CD14-positive monocyte (primary cell): ENCODE data around the gene TRAPPC8. TPM values are rescaled to one million over a fixed set of nuclear protein-coding genes. Genes with fewer than 3 reads are reported as not detected.
"Not testable (repeated sequence)": the region's sequence is repeated elsewhere in the genome, so short reads cannot be mapped to it uniquely, and the experiment has no call there.

Experiments used
- DNase-seq, 3 donors: peaks; one replicate each; pipeline ENCODE4 v3.0.0-alpha.2; 2011 to 2022
- H2AFZ ChIP-seq: 2 replicates; pipeline ENCODE4 v1.6.0; 2012; ENCODE audit warnings: mild to moderate bottlenecking, low read depth, low read length, inconsistent platforms; ENCODE audit not compliant: insufficient read depth, poor library complexity, severe bottlenecking
- H3K27ac ChIP-seq, 2 donors: 1 replicate in 1 of 2; 2 replicates in 1 of 2; pipeline ENCODE4 v1.5.1; 2012 to 2013; ENCODE audit warnings: low read length in 2 of 2, control low read depth in 1 of 2, inconsistent platforms in 1 of 2, low read depth in 1 of 2, mild to moderate bottlenecking in 1 of 2
- H3K27me3 ChIP-seq, 2 donors: one replicate each; pipeline versions ENCODE4 v1.6.0 to v1.6.1; 2011 to 2013; ENCODE audit warnings: low read length in 2 of 2; ENCODE audit not compliant: control insufficient read depth in 2 of 2, insufficient read depth in 2 of 2
- H3K36me3 ChIP-seq, 2 donors: replicated peaks in 1 of 2; 1 replicate in 1 of 2; 2 replicates in 1 of 2; pipeline versions ENCODE4 v1.5.1 to v1.6.1; 2012 to 2013; ENCODE audit warnings: low read length in 2 of 2, control low read depth in 1 of 2, inconsistent platforms in 1 of 2, mild to moderate bottlenecking in 1 of 2; ENCODE audit not compliant: insufficient read depth in 2 of 2, control insufficient read depth in 1 of 2
- H3K4me1 ChIP-seq, 2 donors: 1 replicate in 1 of 2; 2 replicates in 1 of 2; pipeline versions ENCODE4 v1.5.1 to v1.6.1; 2012 to 2013; ENCODE audit warnings: low read length in 2 of 2, control low read depth in 1 of 2, inconsistent platforms in 1 of 2, mild to moderate bottlenecking in 1 of 2, moderate library complexity in 1 of 2; ENCODE audit not compliant: insufficient read depth in 2 of 2, control insufficient read depth in 1 of 2
- H3K4me2 ChIP-seq: replicated peaks from 2 replicates; pipeline ENCODE3; 2012; ENCODE audit warnings: low read length, moderate library complexity, mild to moderate bottlenecking; ENCODE audit not compliant: poor library complexity, severe bottlenecking; ENCODE audit errors: extremely low read depth
- H3K4me3 ChIP-seq, 3 experiments: fragments of 200-600 bp in 1 of 3; sonication (generic) in 1 of 3; replicated peaks in 1 of 3; 1 replicate in 2 of 3; 2 replicates in 1 of 3; pipeline ENCODE4 v1.5.1; 2011 to 2013; ENCODE audit warnings: low read length in 3 of 3, mild to moderate bottlenecking in 3 of 3, control low read depth in 2 of 3, low read depth in 2 of 3, inconsistent platforms in 1 of 3, moderate library complexity in 1 of 3
- H3K79me2 ChIP-seq: 2 replicates; pipeline ENCODE4 v1.6.0; 2012; ENCODE audit warnings: mild to moderate bottlenecking, control low read depth, inconsistent platforms, low read length, moderate library complexity; ENCODE audit not compliant: insufficient read depth
- H3K9ac ChIP-seq: 2 replicates; pipeline ENCODE4 v1.6.0; 2017; ENCODE audit warnings: low read length, mild to moderate bottlenecking; ENCODE audit not compliant: insufficient read depth, poor library complexity, severe bottlenecking
- H3K9me3 ChIP-seq, 2 donors: replicated peaks in 1 of 2; 1 replicate in 1 of 2; 2 replicates in 1 of 2; pipeline versions ENCODE4 v1.5.1 to v1.6.1; 2012 to 2013; ENCODE audit warnings: low read length in 2 of 2, control low read depth in 1 of 2; ENCODE audit not compliant: control insufficient read depth in 1 of 2, insufficient read depth in 1 of 2
- H4K20me1 ChIP-seq: 2 replicates; pipeline ENCODE4 v1.6.0; 2012; ENCODE audit warnings: mild to moderate bottlenecking, low read length, control low read depth, moderate library complexity; ENCODE audit not compliant: insufficient read depth
- H3K27ac Mint-ChIP-seq, 7 donors: one replicate each; pipeline ENCODE4 v1.8.0; 2020; ENCODE audit warnings: mild to moderate bottlenecking in 7 of 7, mixed read lengths in 7 of 7, moderate library complexity in 6 of 7, inconsistent platforms in 2 of 7
- H3K27me3 Mint-ChIP-seq, 3 donors: one replicate each; pipeline ENCODE4 v1.8.0; 2021 to 2022; ENCODE audit warnings: low read depth in 3 of 3, mild to moderate bottlenecking in 3 of 3, mixed read lengths in 3 of 3, moderate library complexity in 3 of 3, inconsistent platforms in 1 of 3
- H3K36me3 Mint-ChIP-seq, 2 donors: one replicate each; pipeline ENCODE4 v1.8.0; 2020; ENCODE audit warnings: mixed read lengths in 2 of 2, inconsistent platforms in 1 of 2, mild to moderate bottlenecking in 1 of 2
- H3K4me1 Mint-ChIP-seq: one replicate; pipeline ENCODE4 v1.8.0; 2020; ENCODE audit warnings: mild to moderate bottlenecking, mixed read lengths
- H3K4me3 Mint-ChIP-seq, 2 donors: one replicate each; pipeline ENCODE4 v1.8.0; 2020; ENCODE audit warnings: mild to moderate bottlenecking in 2 of 2, mixed read lengths in 2 of 2, moderate library complexity in 1 of 2
- H3K9me3 Mint-ChIP-seq, 7 donors: one replicate each; pipeline ENCODE4 v1.8.0; 2020 to 2022; ENCODE audit warnings: mixed read lengths in 7 of 7, mild to moderate bottlenecking in 6 of 7, moderate library complexity in 6 of 7, inconsistent platforms in 2 of 7
- WGBS: methylation state at CpG from one replicate; pipeline ENCODE4 v1.1.5; 2013; ENCODE audit warnings: missing lambda C conversion rate; ENCODE audit not compliant: insufficient coverage; 5-methylcytosine and 5-hydroxymethylcytosine counted together
- intact Hi-C, 2 donors: fragments of 100-400 bp; cut with micrococcal nuclease; formaldehyde crosslinking; loops; one replicate each; pipeline versions ENCODE4 v1.15.0 to v1.15.1; 2023
- polyA plus RNA-seq, 3 donors: library from polyadenylated mRNA; depleted of rRNA in 1 of 3; unstranded in 2 of 3; stranded (reverse) in 1 of 3; fragments of 300-500 nt in 2 of 3; fragments of >200 nt in 1 of 3; fragmentation: Illumina TruSeq in 2 of 3; gene quantifications; 1 replicate in 2 of 3; 2 replicates in 1 of 3; pipeline ENCODE4 v1.2.3, GENCODE V29; 2012 to 2021
- TF ChIP-seq, protein P1 (sequence below): fragments of 200-600 bp; IDR thresholded peaks from one replicate; pipeline ENCODE4 v1.8.0; 2022; ENCODE audit warnings: antibody characterized with exemption, mild to moderate bottlenecking

The TRAPPC8 gene
- polyA plus RNA-seq, 3 donors = 16.2 to 52.7 (median 22.1) TPM

DNA sequence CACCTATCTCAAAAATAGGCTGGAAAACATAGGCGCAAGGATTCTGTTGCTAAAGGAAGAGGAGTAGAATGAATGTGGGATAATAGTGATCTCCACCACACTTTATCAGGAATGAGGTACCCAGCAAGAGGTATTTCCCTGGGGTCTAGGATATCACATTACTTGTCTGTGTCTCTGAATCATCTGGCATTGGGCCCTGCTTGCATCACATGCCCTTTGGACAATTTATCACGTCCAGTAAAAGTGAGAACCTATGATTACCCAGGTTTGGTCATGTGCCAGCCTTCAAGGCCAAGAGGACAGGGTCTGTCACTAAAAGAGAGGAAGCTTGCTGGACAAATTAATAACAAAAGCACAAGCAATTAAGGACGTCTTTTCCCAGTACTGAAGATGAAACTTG is 11.4 kb upstream of the TRAPPC8 start:
- H3K9ac ChIP-seq = no peak overlapping the region
- intact Hi-C loops = no loop called here
- no peaks in the 10 kb centered on the region for H3K79me2 ChIP-seq
- H3K4me2 ChIP-seq = no peak overlapping the region
- H2AFZ ChIP-seq = no peak overlapping the region
- no peaks in the 10 kb centered on the region for H4K20me1 ChIP-seq
- 52% methylated on average over 2 of the region's 3 CpGs for WGBS
- TF ChIP-seq, protein P1, sequence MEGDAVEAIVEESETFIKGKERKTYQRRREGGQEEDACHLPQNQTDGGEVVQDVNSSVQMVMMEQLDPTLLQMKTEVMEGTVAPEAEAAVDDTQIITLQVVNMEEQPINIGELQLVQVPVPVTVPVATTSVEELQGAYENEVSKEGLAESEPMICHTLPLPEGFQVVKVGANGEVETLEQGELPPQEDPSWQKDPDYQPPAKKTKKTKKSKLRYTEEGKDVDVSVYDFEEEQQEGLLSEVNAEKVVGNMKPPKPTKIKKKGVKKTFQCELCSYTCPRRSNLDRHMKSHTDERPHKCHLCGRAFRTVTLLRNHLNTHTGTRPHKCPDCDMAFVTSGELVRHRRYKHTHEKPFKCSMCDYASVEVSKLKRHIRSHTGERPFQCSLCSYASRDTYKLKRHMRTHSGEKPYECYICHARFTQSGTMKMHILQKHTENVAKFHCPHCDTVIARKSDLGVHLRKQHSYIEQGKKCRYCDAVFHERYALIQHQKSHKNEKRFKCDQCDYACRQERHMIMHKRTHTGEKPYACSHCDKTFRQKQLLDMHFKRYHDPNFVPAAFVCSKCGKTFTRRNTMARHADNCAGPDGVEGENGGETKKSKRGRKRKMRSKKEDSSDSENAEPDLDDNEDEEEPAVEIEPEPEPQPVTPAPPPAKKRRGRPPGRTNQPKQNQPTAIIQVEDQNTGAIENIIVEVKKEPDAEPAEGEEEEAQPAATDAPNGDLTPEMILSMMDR = no peak
- Mint-ChIP-seq H3K4me1 (no peaks in the 10 kb centered on the region), H3K36me3 (no peaks in the 10 kb centered on the region), H3K4me3 (no peak overlapping the region), H3K9me3 (peaks cover 0 to 3% (median 0%) of the 10 kb centered on the region in 7 donors), H3K27ac (no peak overlapping the region), H3K27me3 (peaks cover 0 to 3% (median 0%) of the 10 kb centered on the region in 3 donors)
- H3K9me3 ChIP-seq = no peaks in the 10 kb centered on the region
- H3K4me3 ChIP-seq = no peak overlapping the region
- no peaks in the 10 kb centered on the region for H3K36me3 ChIP-seq
- DNase-seq = no peak
- H3K27ac ChIP-seq = no peak overlapping the region
- no peaks in the 10 kb centered on the region for H3K27me3 ChIP-seq
- H3K4me1 ChIP-seq = no peaks in the 10 kb centered on the region

DNA sequence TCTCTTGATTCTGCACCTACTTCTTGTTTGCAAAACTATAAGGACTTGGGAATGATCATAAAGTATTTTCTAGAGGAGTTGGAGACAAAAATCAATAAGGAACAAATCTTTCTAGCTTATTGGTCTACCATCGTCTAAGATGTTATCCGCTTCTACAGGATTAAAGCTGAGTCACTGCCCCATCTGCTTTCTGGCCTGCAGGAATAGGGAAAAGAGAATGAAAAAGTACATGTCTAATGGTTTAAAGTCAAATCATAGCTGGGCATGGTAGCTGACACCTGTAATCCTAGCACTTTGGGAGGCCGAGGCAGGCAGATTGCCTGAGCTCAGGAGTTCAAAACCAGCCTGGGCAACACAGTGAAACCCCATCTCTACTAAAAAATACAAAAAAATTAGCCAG is 10.8 kb upstream of the TRAPPC8 start:
- H3K4me2 ChIP-seq, H3K27ac ChIP-seq, H3K4me3 ChIP-seq, H3K27ac Mint-ChIP-seq, H3K36me3 Mint-ChIP-seq, intact Hi-C loops, H4K20me1 ChIP-seq, DNase-seq, H3K9me3 Mint-ChIP-seq, H3K9me3 ChIP-seq, H3K4me1 Mint-ChIP-seq, H3K9ac ChIP-seq, H3K27me3 Mint-ChIP-seq, H3K27me3 ChIP-seq, H3K4me1 ChIP-seq, H3K4me3 Mint-ChIP-seq, H2AFZ ChIP-seq, H3K36me3 ChIP-seq, H3K79me2 ChIP-seq: not testable (repeated sequence)
- no CpG with 5 or more reads among the region's 3 CpGs for WGBS
